CD4-positive, alpha-beta T cell treated with Interleukin-17A for 4 hours (primary cell): ENCODE measurements around the gene DOP1B.

Source experiments
- DNase-seq: peaks from one replicate; pipeline ENCODE4 v3.0.0-alpha.2; 2020; ENCODE audit warnings: mixed read lengths

The DOP1B gene

DNA sequence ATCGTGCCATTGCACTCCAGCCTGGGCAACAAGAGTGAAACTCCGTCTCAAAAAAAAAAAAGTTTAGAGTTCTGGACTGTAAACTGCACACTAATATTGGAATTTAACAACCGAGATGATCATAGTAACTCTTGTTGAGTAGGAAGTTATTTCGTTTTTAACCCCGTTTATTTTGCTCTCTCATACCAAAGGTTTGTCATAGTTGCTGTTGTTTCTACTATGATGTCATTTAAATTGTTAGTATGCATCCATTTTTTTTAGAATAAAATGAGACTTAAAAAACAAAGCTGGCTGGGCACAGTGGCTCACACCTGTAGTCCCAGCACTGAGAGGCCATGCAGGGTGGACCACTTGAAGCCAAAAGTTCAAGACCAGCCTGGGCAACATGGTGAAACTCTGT is 49.3 kb downstream of the DOP1B start:
- DNase-seq: no peak
